ENCODE results near the gene MIOS. TPM values are rescaled to one million over a fixed set of nuclear protein-coding genes. Genes with fewer than 3 reads are reported as not detected.

MIOS gene
- total RNA-seq, 1 experiment from 2014 or later, result 25.8 TPM

DNA sequence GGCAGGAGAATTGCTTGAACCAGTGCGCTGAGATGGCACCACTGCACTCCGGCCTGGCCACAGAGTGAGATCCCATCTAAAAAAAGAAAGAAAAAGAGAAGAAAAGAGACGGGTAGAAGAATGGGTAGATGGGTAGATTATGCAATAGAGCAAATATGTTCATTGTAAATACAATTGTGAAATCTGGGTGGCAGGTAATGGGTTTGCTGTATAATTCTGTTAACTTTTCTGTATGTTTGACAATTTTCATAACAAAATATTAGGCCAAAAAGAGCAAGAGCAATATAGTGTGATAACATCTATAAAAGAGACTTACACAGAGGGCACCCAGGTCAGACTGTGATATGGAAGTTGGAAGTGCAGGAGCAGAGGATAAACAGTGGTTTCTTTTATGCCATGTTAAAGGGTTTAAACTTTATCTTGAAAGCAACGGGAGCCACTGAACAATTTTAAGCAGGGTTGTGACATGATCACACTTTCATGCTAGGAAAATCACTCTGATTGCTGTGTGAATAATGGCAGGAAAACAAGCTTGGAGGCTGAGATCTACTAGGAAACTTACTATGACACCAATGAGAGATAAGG is 24.3 kb upstream of the MIOS start:
- BruUV-seq (replicated peaks), result no TSS peak
- H3K27me3 ChIP-seq (ENCODE audit: insufficient read depth, low read length), result no peaks in the 10 kb centered on the region
- ChIA-PET CTCF (interaction anchor here (1.0 to 1.2 kb wide), 2 partner anchors 118 kb away, joined by 4 to 6 read pairs; no protein-coding TSS in a partner anchor), POLR2A (no interaction called here), RAD21 (ENCODE audit: low non-redundant PET in 1 of 2, low total read pairs in 2 of 2, uncharacterized antibody in 2 of 2, unreplicated experiment in 2 of 2) (no interaction called here)
- no peak overlapping the region for H3K27ac ChIP-seq (ENCODE audit: low read depth, low read length)
- DNase-seq (ENCODE audit: low read depth, low spot score) (no peak), ATAC-seq (no peak)
- TF ChIP-seq, protein P1, sequence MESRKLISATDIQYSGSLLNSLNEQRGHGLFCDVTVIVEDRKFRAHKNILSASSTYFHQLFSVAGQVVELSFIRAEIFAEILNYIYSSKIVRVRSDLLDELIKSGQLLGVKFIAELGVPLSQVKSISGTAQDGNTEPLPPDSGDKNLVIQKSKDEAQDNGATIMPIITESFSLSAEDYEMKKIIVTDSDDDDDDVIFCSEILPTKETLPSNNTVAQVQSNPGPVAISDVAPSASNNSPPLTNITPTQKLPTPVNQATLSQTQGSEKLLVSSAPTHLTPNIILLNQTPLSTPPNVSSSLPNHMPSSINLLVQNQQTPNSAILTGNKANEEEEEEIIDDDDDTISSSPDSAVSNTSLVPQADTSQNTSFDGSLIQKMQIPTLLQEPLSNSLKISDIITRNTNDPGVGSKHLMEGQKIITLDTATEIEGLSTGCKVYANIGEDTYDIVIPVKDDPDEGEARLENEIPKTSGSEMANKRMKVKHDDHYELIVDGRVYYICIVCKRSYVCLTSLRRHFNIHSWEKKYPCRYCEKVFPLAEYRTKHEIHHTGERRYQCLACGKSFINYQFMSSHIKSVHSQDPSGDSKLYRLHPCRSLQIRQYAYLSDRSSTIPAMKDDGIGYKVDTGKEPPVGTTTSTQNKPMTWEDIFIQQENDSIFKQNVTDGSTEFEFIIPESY (IDR thresholded peaks at IDR 0.05; ENCODE audit: extremely low read depth, insufficient replicate concordance, low read length), result no peak
- no peak for TF ChIP-seq CEBPB (IDR thresholded peaks at IDR 0.05; ENCODE audit: low read depth)
- no peak for TF ChIP-seq SP1 (IDR thresholded peaks at IDR 0.05; ENCODE audit: low read depth)
- TF ChIP-seq ZFX (IDR thresholded peaks at IDR 0.05), result no peak
- TF ChIP-seq SIN3A (IDR thresholded peaks at IDR 0.05; ENCODE audit: low read depth), result no peak
- TF ChIP-seq ELF1 (IDR thresholded peaks at IDR 0.05; ENCODE audit: borderline replicate concordance, low read depth), result no peak
- no peak for TF ChIP-seq EGR1 (IDR thresholded peaks at IDR 0.05; ENCODE audit: low read depth)
- TF ChIP-seq, protein P2, sequence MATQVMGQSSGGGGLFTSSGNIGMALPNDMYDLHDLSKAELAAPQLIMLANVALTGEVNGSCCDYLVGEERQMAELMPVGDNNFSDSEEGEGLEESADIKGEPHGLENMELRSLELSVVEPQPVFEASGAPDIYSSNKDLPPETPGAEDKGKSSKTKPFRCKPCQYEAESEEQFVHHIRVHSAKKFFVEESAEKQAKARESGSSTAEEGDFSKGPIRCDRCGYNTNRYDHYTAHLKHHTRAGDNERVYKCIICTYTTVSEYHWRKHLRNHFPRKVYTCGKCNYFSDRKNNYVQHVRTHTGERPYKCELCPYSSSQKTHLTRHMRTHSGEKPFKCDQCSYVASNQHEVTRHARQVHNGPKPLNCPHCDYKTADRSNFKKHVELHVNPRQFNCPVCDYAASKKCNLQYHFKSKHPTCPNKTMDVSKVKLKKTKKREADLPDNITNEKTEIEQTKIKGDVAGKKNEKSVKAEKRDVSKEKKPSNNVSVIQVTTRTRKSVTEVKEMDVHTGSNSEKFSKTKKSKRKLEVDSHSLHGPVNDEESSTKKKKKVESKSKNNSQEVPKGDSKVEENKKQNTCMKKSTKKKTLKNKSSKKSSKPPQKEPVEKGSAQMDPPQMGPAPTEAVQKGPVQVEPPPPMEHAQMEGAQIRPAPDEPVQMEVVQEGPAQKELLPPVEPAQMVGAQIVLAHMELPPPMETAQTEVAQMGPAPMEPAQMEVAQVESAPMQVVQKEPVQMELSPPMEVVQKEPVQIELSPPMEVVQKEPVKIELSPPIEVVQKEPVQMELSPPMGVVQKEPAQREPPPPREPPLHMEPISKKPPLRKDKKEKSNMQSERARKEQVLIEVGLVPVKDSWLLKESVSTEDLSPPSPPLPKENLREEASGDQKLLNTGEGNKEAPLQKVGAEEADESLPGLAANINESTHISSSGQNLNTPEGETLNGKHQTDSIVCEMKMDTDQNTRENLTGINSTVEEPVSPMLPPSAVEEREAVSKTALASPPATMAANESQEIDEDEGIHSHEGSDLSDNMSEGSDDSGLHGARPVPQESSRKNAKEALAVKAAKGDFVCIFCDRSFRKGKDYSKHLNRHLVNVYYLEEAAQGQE (IDR thresholded peaks at IDR 0.05; ENCODE audit: low read depth), result no peak
- TF ChIP-seq FOSL1 (IDR thresholded peaks at IDR 0.05; ENCODE audit: low read depth), result no peak
- TF ChIP-seq RAD21 (IDR thresholded peaks at IDR 0.05; ENCODE audit: low read depth), result no peak
- no peaks in the 10 kb centered on the region for H3K36me3 ChIP-seq (ENCODE audit: control insufficient read depth in 1 of 2, insufficient read depth in 2 of 2, low read length in 2 of 2)
- H3K79me2 ChIP-seq (ENCODE audit: insufficient read depth, low read length), result no peaks in the 10 kb centered on the region
- H3K4me3 ChIP-seq (replicated peaks in 1 of 2; ENCODE audit: low read depth in 1 of 2, low read length in 2 of 2), result no peak overlapping the region
- no peaks in the 10 kb centered on the region for H3K9me2 ChIP-seq (ENCODE audit: insufficient read depth)
- H4K20me1 ChIP-seq (ENCODE audit: insufficient read depth), result no peaks in the 10 kb centered on the region
- H3K4me2 ChIP-seq (ENCODE audit: low read length), result no peak overlapping the region
- no peaks in the 10 kb centered on the region for H3K9me3 ChIP-seq (ENCODE audit: control insufficient read depth in 1 of 2, insufficient read depth in 1 of 2, low read depth in 1 of 2, low read length in 2 of 2)
- intact Hi-C loops (cut with micrococcal nuclease), result no loop called here
- no peaks in the 10 kb centered on the region for H3K4me1 ChIP-seq (ENCODE audit: control insufficient read depth in 1 of 2, insufficient read depth in 2 of 2, low read length in 2 of 2)
- no peak overlapping the region for H3K9ac ChIP-seq (ENCODE audit: low read length)
- no peak overlapping the region for H2AFZ ChIP-seq (ENCODE audit: low read depth, low read length, poor library complexity, severe bottlenecking)
